SH-SY5Y (cell line): ENCODE data around the gene EXOC1.

ENCODE experiments used
- GATA2 ChIP-seq: IDR thresholded peaks from 2 replicates; pipeline ENCODE4 v1.6.1; 2011; ENCODE audit warnings: mild to moderate bottlenecking, low read depth, low read length
- GATA3 ChIP-seq: IDR thresholded peaks from 2 replicates; pipeline ENCODE4 v1.6.1; 2011; ENCODE audit warnings: low read depth, mild to moderate bottlenecking, low read length, moderate library complexity

EXOC1 gene

GRCh38 chr4:55910140-55910539 is 56.7 kb downstream of the EXOC1 start:
- TF ChIP-seq GATA3 (no peak), GATA2 (no peak)

GRCh38 chr4:55912249-55912648 is 58.8 kb downstream of the EXOC1 start:
- TF ChIP-seq GATA3 = no peak
- TF ChIP-seq GATA2 = no peak

GRCh38 chr4:55920571-55920970 is 67.1 kb downstream of the EXOC1 start:
- TF ChIP-seq GATA2 (no peak), GATA3 (no peak)

- no peak for TF ChIP-seq GATA2
- TF ChIP-seq GATA3 = no peak
These were observed 67.6 kb downstream of the EXOC1 start for GRCh38 chr4:55921093-55921492.

GRCh38 chr4:55925241-55925640 is 71.8 kb downstream of the EXOC1 start:
- TF ChIP-seq GATA2 = no peak
- no peak for TF ChIP-seq GATA3

- TF ChIP-seq GATA3 (no peak), GATA2 (no peak)
These were observed 73.2 kb downstream of the EXOC1 start for GRCh38 chr4:55926610-55927009.

GRCh38 chr4:55927803-55928437 is 74.5 kb downstream of the EXOC1 start:
- TF ChIP-seq GATA3 = no peak
- no peak for TF ChIP-seq GATA2

- TF ChIP-seq GATA3 (no peak), GATA2 (no peak)
These were observed 75.4 kb downstream of the EXOC1 start for GRCh38 chr4:55928846-55929245.

GRCh38 chr4:55931043-55931442 is 77.6 kb downstream of the EXOC1 start:
- TF ChIP-seq GATA2 = no peak
- TF ChIP-seq GATA3 = no peak

- no peak for TF ChIP-seq GATA2
- TF ChIP-seq GATA3 = no peak
These were observed 78.4 kb downstream of the EXOC1 start for GRCh38 chr4:55931833-55932232.

- TF ChIP-seq GATA3 (no peak), GATA2 (no peak)
These were observed 79.1 kb downstream of the EXOC1 start for GRCh38 chr4:55932511-55932910.

- TF ChIP-seq GATA2 = no peak
- TF ChIP-seq GATA3 = no peak
These were observed 80.2 kb downstream of the EXOC1 start for GRCh38 chr4:55933611-55934010.

GRCh38 chr4:55938481-55938880 is 85.0 kb downstream of the EXOC1 start:
- TF ChIP-seq GATA3 (no peak), GATA2 (no peak)

- TF ChIP-seq GATA2 = no peak
- no peak for TF ChIP-seq GATA3
These were observed 86.0 kb downstream of the EXOC1 start for GRCh38 chr4:55939421-55939820.

- TF ChIP-seq GATA3 = no peak
- TF ChIP-seq GATA2 = no peak
These were observed 88.5 kb downstream of the EXOC1 start for GRCh38 chr4:55941881-55942396.

GRCh38 chr4:55947254-55947882 is 93.9 kb downstream of the EXOC1 start:
- TF ChIP-seq GATA2 = no peak
- no peak for TF ChIP-seq GATA3
